Measurements from ENCODE around the gene PARK7. TPM values are rescaled to one million over a fixed set of nuclear protein-coding genes. Genes with fewer than 3 reads are reported as not detected.

Gene PARK7
- total RNA-seq, 2 donors from 2014 or later: 206 to 266 TPM

GRCh38 chr1:7983086-7983778 is 21.7 kb downstream of the PARK7 start:
- peaks cover 0 to 11% of the 10 kb centered on the region in 2 donors for H3K4me1 ChIP-seq
- TF ChIP-seq CTCF (IDR thresholded peaks at IDR 0.05): no peak
- no peaks in the 10 kb centered on the region for H3K27me3 ChIP-seq
- H3K27ac ChIP-seq: no peak overlapping the region
- H3K4me3 ChIP-seq: no peak overlapping the region
- H3K9me3 ChIP-seq: no peaks in the 10 kb centered on the region
- no peak for DNase-seq (ENCODE audit: low spot score)
- peaks cover 66% of the 10 kb centered on the region for H3K36me3 ChIP-seq

- no peak overlapping the region for H3K27ac ChIP-seq
- no peak for DNase-seq (ENCODE audit: low spot score)
- H3K4me3 ChIP-seq: no peak overlapping the region
- TF ChIP-seq CTCF (IDR thresholded peaks at IDR 0.05): no peak
- H3K9me3 ChIP-seq: no peaks in the 10 kb centered on the region
- H3K27me3 ChIP-seq: no peaks in the 10 kb centered on the region
- H3K4me1 ChIP-seq: peaks cover 0 to 11% of the 10 kb centered on the region in 2 donors
- H3K36me3 ChIP-seq: peaks cover 51% of the 10 kb centered on the region
These were observed 23.3 kb downstream of the PARK7 start for GRCh38 chr1:7984811-7985210.

GRCh38 chr1:7985851-7986612 is 24.5 kb downstream of the PARK7 start:
- H3K27me3 ChIP-seq: no peaks in the 10 kb centered on the region
- H3K4me3 ChIP-seq: no peak overlapping the region
- H3K36me3 ChIP-seq: peaks cover 41% of the 10 kb centered on the region
- TF ChIP-seq CTCF (IDR thresholded peaks at IDR 0.05): no peak
- DNase-seq (ENCODE audit: low spot score): no peak
- no peaks in the 10 kb centered on the region for H3K9me3 ChIP-seq
- H3K4me1 ChIP-seq: peaks cover 0 to 11% of the 10 kb centered on the region in 2 donors
- no peak overlapping the region for H3K27ac ChIP-seq

GRCh38 chr1:7987528-7987927 is 26.0 kb downstream of the PARK7 start:
- TF ChIP-seq CTCF (IDR thresholded peaks at IDR 0.05): no peak
- H3K36me3 ChIP-seq: peaks cover 36% of the 10 kb centered on the region
- no peak overlapping the region for H3K27ac ChIP-seq

GRCh38 chr1:7988576-7988975 is 27.1 kb downstream of the PARK7 start:
- no peaks in the 10 kb centered on the region for H3K27me3 ChIP-seq
- no peak for DNase-seq (ENCODE audit: low spot score)
- no peaks in the 10 kb centered on the region for H3K4me1 ChIP-seq
- no peak overlapping the region for H3K4me3 ChIP-seq
- no peaks in the 10 kb centered on the region for H3K9me3 ChIP-seq
- no peak for TF ChIP-seq CTCF (IDR thresholded peaks at IDR 0.05)
- H3K36me3 ChIP-seq: peaks cover 27% of the 10 kb centered on the region
- H3K27ac ChIP-seq: no peak overlapping the region

More at GRCh38 chr1:7987528-7987927, 26.0 kb downstream of the PARK7 start:
- DNase-seq (ENCODE audit: low spot score): no peak
- Histone ChIP-seq H3K27me3 (no peaks in the 10 kb centered on the region), H3K4me1 (peaks cover 0 to 6% of the 10 kb centered on the region in 2 donors), H3K4me3 (no peak overlapping the region), H3K9me3 (no peaks in the 10 kb centered on the region)
